Measurements from ENCODE around the gene PROC.

- TF ChIP-seq, protein P1, sequence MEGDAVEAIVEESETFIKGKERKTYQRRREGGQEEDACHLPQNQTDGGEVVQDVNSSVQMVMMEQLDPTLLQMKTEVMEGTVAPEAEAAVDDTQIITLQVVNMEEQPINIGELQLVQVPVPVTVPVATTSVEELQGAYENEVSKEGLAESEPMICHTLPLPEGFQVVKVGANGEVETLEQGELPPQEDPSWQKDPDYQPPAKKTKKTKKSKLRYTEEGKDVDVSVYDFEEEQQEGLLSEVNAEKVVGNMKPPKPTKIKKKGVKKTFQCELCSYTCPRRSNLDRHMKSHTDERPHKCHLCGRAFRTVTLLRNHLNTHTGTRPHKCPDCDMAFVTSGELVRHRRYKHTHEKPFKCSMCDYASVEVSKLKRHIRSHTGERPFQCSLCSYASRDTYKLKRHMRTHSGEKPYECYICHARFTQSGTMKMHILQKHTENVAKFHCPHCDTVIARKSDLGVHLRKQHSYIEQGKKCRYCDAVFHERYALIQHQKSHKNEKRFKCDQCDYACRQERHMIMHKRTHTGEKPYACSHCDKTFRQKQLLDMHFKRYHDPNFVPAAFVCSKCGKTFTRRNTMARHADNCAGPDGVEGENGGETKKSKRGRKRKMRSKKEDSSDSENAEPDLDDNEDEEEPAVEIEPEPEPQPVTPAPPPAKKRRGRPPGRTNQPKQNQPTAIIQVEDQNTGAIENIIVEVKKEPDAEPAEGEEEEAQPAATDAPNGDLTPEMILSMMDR (IDR thresholded peaks at IDR 0.05) = no peak
- TF ChIP-seq ZFX (IDR thresholded peaks at IDR 0.05; ENCODE audit: borderline replicate concordance) = no peak
Observed at GRCh38 chr2:127427376-127428056, 9.3 kb downstream of the PROC start.

All from 22Rv1 (cell line).